GM12872 (cell line): ENCODE data around the gene IGF1R.

Experiments used
- CTCF ChIP-seq: IDR thresholded peaks from 3 replicates; pipeline ENCODE4 v1.5.1; 2011; ENCODE audit warnings: low read depth, mild to moderate bottlenecking, low read length, moderate library complexity; ENCODE audit not compliant: insufficient read depth

IGF1R gene

GRCh38 chr15:98677345-98678059 is 29.2 kb downstream of the IGF1R start:
- TF ChIP-seq CTCF: no peak

- no peak for TF ChIP-seq CTCF
Observed at GRCh38 chr15:98678484-98678883, 30.1 kb downstream of the IGF1R start.

GRCh38 chr15:98681061-98681460 is 32.7 kb downstream of the IGF1R start:
- no peak for TF ChIP-seq CTCF

GRCh38 chr15:98682992-98683701 is 34.8 kb downstream of the IGF1R start:
- TF ChIP-seq CTCF: no peak

GRCh38 chr15:98683831-98684230 is 35.5 kb downstream of the IGF1R start:
- no peak for TF ChIP-seq CTCF

- TF ChIP-seq CTCF: no peak
Observed at GRCh38 chr15:98684436-98684835, 36.1 kb downstream of the IGF1R start.

- TF ChIP-seq CTCF: no peak
Observed at GRCh38 chr15:98684995-98685525, 36.7 kb downstream of the IGF1R start.
